Smooth muscle cell (in vitro differentiated cells): ENCODE data around the gene GRM8. TPM values are rescaled to one million over a fixed set of nuclear protein-coding genes. Genes with fewer than 3 reads are reported as not detected.

Experiments used
- DNase-seq: peaks from one replicate; lab custom pipeline; 2025; ENCODE audit not compliant: unreplicated experiment; lab: John Stamatoyannopoulos, UW
- H2AFZ ChIP-seq: fragments of 200-600 bp; sonication (generic); 2 replicates; pipeline ENCODE4 v1.6.0; 2016; ENCODE audit warnings: antibody characterized with exemption, low read depth, mild to moderate bottlenecking
- H3F3A ChIP-seq: fragments of 200-600 bp; sonication (generic); 2 replicates; pipeline ENCODE4 v1.6.0; 2017; ENCODE audit warnings: antibody characterized with exemption, low read depth
- H3K27ac ChIP-seq: fragments of 200-600 bp; sonication (generic); 2 replicates; pipeline ENCODE4 v1.5.1; 2016; ENCODE audit warnings: low read depth, mild to moderate bottlenecking
- H3K27me3 ChIP-seq: fragments of 200-600 bp; sonication (generic); 2 replicates; pipeline ENCODE4 v1.6.1; 2016; ENCODE audit warnings: low read depth, mild to moderate bottlenecking
- H3K36me3 ChIP-seq: fragments of 200-600 bp; sonication (generic); 2 replicates; pipeline ENCODE4 v1.5.1; 2016; ENCODE audit warnings: low read depth
- H3K4me1 ChIP-seq: fragments of 200-600 bp; sonication (generic); 2 replicates; pipeline ENCODE4 v1.5.1; 2016; ENCODE audit warnings: low read depth
- H3K4me2 ChIP-seq: fragments of 200-600 bp; sonication (generic); 2 replicates; pipeline ENCODE4 v1.6.0; 2016; ENCODE audit warnings: mild to moderate bottlenecking
- H3K4me3 ChIP-seq: fragments of 200-600 bp; sonication (generic); 2 replicates; pipeline ENCODE4 v1.5.1; 2016; ENCODE audit warnings: mild to moderate bottlenecking
- H3K79me2 ChIP-seq: fragments of 200-600 bp; sonication (generic); 2 replicates; pipeline ENCODE4 v1.6.0; 2016; ENCODE audit warnings: low read depth, mild to moderate bottlenecking
- H3K9ac ChIP-seq: fragments of 200-600 bp; sonication (generic); 2 replicates; pipeline ENCODE4 v1.6.0; 2016; ENCODE audit warnings: low read depth
- H3K9me3 ChIP-seq: fragments of 200-600 bp; sonication (generic); replicated peaks from 2 replicates; pipeline ENCODE4 v1.5.1; 2016; ENCODE audit warnings: low read depth
- H4K20me1 ChIP-seq: fragments of 200-600 bp; sonication (generic); 2 replicates; pipeline ENCODE4 v1.6.0; 2016; ENCODE audit warnings: low read depth
- CTCF ChIP-seq: fragments of 200-600 bp; sonication (generic); IDR thresholded peaks from 2 replicates; pipeline ENCODE4 v1.5.1; 2017; ENCODE audit warnings: borderline replicate concordance, mild to moderate bottlenecking, antibody characterized with exemption; ENCODE audit not compliant: insufficient read depth, poor library complexity, severe bottlenecking
- WGBS: methylation state at CpG from one replicate; pipeline ENCODE4 v1.1.7; 2016; ENCODE audit warnings: low lambda C conversion rate; 5-methylcytosine and 5-hydroxymethylcytosine counted together
- polyA plus RNA-seq: library from polyadenylated mRNA; unstranded; fragments of >200 nt; fragmentation: Nextera tagmentation; extraction: Ambion mirVana; gene quantifications from 2 replicates; pipeline ENCODE4 v1.2.1, GENCODE V29; 2016
- total RNA-seq: library from RNA; depleted of rRNA; stranded (reverse); fragments of >200 nt; gene quantifications from 2 replicates; pipeline ENCODE4 v1.2.3, GENCODE V29; 2014

Gene GRM8
- total and polyA plus RNA-seq, 2 experiments from 2014 or later = 9.8 to 20.5 TPM

DNA sequence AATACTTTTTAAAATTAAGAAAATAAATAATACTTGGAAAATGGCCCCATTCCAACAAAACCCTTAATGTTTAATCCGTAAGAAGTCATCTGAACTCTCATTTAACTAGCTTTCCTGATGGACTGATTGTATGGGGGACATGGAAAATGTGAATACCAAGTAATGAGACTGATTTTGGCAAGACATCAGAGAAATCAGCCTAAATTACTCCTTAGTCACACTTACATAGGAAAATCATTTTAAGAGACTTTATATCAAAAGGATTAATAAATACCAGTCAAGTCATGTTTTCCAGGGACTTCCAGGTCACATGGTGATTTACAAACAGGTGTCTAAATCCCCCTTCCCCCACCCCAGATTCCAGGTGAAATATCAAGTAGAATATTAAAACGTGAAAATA, 58.2 kb downstream of the GRM8 start:
- Histone ChIP-seq H4K20me1 (no peaks in the 10 kb centered on the region), H3K4me1 (no peaks in the 10 kb centered on the region), H3K79me2 (no peaks in the 10 kb centered on the region), H3K9ac (no peak overlapping the region), H3F3A (peaks cover under 1% of the 10 kb centered on the region), H3K4me2 (no peak overlapping the region), H3K9me3 (no peaks in the 10 kb centered on the region), H2AFZ (no peak overlapping the region), H3K36me3 (no peaks in the 10 kb centered on the region), H3K27ac (no peak overlapping the region), H3K4me3 (no peak overlapping the region), H3K27me3 (no peaks in the 10 kb centered on the region)
- no peak for TF ChIP-seq CTCF
- 64% methylated on average over 2 of the region's 2 CpGs for WGBS
- DNase-seq = no peak

- H2AFZ ChIP-seq = no peak overlapping the region
- H3K9me3 ChIP-seq = no peaks in the 10 kb centered on the region
- H3K4me1 ChIP-seq = peaks cover 9% of the 10 kb centered on the region
- no peak for TF ChIP-seq CTCF
- H3K9ac ChIP-seq = peak overlapping the region; percentile 51
- H3K79me2 ChIP-seq = no peaks in the 10 kb centered on the region
- no peaks in the 10 kb centered on the region for H3K36me3 ChIP-seq
- no peaks in the 10 kb centered on the region for H3K27me3 ChIP-seq
- no peak for DNase-seq
- no peaks in the 10 kb centered on the region for H4K20me1 ChIP-seq
- H3K4me3 ChIP-seq = no peak overlapping the region
- H3K27ac ChIP-seq = peak overlapping the region; percentile 92
- H3K4me2 ChIP-seq = peak overlapping the region; percentile 72
- 18% methylated on average over 3 of the region's 3 CpGs for WGBS
- H3F3A ChIP-seq = peaks cover 4% of the 10 kb centered on the region
These were observed 62.9 kb downstream of the GRM8 start for GRCh38 chr7:127189886-127190285.

- WGBS = 80% methylated on average over 2 of the region's 2 CpGs
- Histone ChIP-seq H3K4me3 (no peak overlapping the region), H3K36me3 (no peaks in the 10 kb centered on the region), H3K79me2 (no peaks in the 10 kb centered on the region), H3F3A (peaks cover 4% of the 10 kb centered on the region), H3K4me1 (peaks cover 9% of the 10 kb centered on the region), H3K9me3 (no peaks in the 10 kb centered on the region), H4K20me1 (no peaks in the 10 kb centered on the region), H3K9ac (peak overlapping the region; percentile 51), H2AFZ (no peak overlapping the region), H3K4me2 (peak overlapping the region; percentile 72), H3K27me3 (no peaks in the 10 kb centered on the region), H3K27ac (peak overlapping the region; percentile 92)
- no peak for TF ChIP-seq CTCF
- no peak for DNase-seq
These were observed 63.7 kb downstream of the GRM8 start for GRCh38 chr7:127189074-127189473.

- no peak overlapping the region for H3K4me2 ChIP-seq
- 89% methylated on average over 1 of the region's 1 CpG for WGBS
- H4K20me1 ChIP-seq = no peaks in the 10 kb centered on the region
- no peak overlapping the region for H3K9ac ChIP-seq
- H3K9me3 ChIP-seq = no peaks in the 10 kb centered on the region
- no peak overlapping the region for H3K27ac ChIP-seq
- H3K4me3 ChIP-seq = no peak overlapping the region
- peaks cover 9% of the 10 kb centered on the region for H3K4me1 ChIP-seq
- H3K36me3 ChIP-seq = no peaks in the 10 kb centered on the region
- H2AFZ ChIP-seq = no peak overlapping the region
- no peaks in the 10 kb centered on the region for H3K79me2 ChIP-seq
- DNase-seq = no peak
- H3K27me3 ChIP-seq = no peaks in the 10 kb centered on the region
- no peak for TF ChIP-seq CTCF
- H3F3A ChIP-seq = peaks cover 4% of the 10 kb centered on the region
These were observed 65.0 kb downstream of the GRM8 start for GRCh38 chr7:127187740-127188139.
